Measurements from ENCODE around the gene REV3L.

DNA sequence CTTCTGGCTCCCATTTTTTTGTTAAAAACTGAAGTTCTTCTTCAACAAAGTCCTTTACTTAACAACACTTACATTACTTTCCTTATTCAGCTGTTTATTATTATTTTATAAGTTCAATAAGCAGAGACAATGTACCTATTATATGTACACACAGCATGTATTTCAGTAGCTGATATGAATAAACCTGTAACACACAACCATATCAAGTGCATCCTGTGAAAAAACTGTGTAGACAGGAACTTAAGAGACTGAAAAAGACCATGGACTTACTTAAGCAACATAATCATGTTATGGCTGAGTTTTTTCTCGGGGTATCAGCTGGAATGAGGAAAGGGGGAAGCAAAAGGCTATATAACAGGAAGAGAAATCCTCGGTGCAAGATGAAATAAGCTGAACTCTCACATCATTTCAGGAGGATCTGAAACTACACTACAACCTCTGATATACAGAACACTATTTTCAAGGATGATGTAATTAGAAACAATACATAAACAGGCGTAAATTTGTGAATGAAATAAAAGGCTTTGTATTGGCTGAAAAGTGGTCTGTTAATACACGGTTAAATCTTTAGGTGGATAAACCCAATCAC lies 70.9 kb downstream of the REV3L start:
- TF ChIP-seq CTCF (IDR thresholded peaks at IDR 0.05; ENCODE audit: low read length) (no peak), EZH2phosphoT487 (IDR thresholded peaks at IDR 0.05; ENCODE audit: low read length) (no peak)

Measured in MM.1S (cell line).